GM12872 (cell line): Measurements from ENCODE around the gene ACHE.

Source experiments
- CTCF ChIP-seq: IDR thresholded peaks from 3 replicates; pipeline ENCODE4 v1.5.1; 2011; ENCODE audit warnings: low read depth, mild to moderate bottlenecking, low read length, moderate library complexity; ENCODE audit not compliant: insufficient read depth

ACHE gene

GRCh38 chr7:100874577-100875355, 20.9 kb downstream of the ACHE start, which contains the start of gene SRRT:
Gene SRRT, plus strand, starts transcription at chr7:100875103. Its CDS starts 488 bp downstream, at chr7:100875591.
- TF ChIP-seq CTCF: 0 out of 3 replicates have a peak, but pooled peaks have one; percentile 21

GRCh38 chr7:100874300-100874576, 21.4 kb downstream of the ACHE start:
- TF ChIP-seq CTCF: no peak

GRCh38 chr7:100873599-100874299, 21.9 kb downstream of the ACHE start:
- no peak for TF ChIP-seq CTCF

- no peak for TF ChIP-seq CTCF
Observed at GRCh38 chr7:100867776-100868485, 27.8 kb downstream of the ACHE start.

GRCh38 chr7:100867040-100867775, 28.5 kb downstream of the ACHE start, which contains the start of gene TRIP6:
Gene TRIP6, plus strand, starts transcription at chr7:100867387. Its CDS starts 111 bp downstream, at chr7:100867498.
- TF ChIP-seq CTCF: no peak

- TF ChIP-seq CTCF: no peak
Observed at GRCh38 chr7:100866729-100867039, 29.0 kb downstream of the ACHE start.
